Stimulated activated CD8-positive, alpha-beta memory T cell treated with anti-CD3 and anti-CD28 coated beads, Interleukin-7, amount 100 ng/mL, for 24 hours (primary cell): ENCODE measurements around the gene MID1.

ENCODE experiments used
- DNase-seq: peaks from one replicate; pipeline ENCODE4 v3.0.0-alpha.2; 2020; ENCODE audit warnings: low read depth

MID1 gene, protein sequence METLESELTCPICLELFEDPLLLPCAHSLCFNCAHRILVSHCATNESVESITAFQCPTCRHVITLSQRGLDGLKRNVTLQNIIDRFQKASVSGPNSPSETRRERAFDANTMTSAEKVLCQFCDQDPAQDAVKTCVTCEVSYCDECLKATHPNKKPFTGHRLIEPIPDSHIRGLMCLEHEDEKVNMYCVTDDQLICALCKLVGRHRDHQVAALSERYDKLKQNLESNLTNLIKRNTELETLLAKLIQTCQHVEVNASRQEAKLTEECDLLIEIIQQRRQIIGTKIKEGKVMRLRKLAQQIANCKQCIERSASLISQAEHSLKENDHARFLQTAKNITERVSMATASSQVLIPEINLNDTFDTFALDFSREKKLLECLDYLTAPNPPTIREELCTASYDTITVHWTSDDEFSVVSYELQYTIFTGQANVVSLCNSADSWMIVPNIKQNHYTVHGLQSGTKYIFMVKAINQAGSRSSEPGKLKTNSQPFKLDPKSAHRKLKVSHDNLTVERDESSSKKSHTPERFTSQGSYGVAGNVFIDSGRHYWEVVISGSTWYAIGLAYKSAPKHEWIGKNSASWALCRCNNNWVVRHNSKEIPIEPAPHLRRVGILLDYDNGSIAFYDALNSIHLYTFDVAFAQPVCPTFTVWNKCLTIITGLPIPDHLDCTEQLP

GRCh38 chrX:10620121-10620699 is at the start of gene MID1:
MID1 (minus strand) TSS chrX:10620585; CDS start chrX:10567547, 53,038 bp downstream.
- no peak for DNase-seq

DNA sequence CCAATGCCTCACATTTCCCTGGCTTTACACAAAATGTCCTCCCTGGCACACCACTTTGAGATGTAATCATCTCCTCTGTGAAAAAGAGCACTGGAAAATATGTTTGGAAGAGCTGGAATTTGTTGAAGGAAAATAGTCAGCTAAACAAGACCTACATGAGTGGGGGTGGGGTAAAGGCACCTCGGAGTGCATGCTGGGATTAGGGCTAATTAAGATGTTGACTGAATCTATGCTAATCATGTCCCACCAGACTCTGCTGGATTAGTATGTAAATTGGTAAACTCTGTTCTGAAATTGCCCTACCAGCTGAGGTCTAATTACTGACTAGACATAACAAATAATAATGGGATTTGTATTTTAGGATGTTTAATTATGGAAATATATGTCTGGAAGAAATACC is 46.8 kb upstream of the MID1 start:
- DNase-seq, result no peak

- no peak for DNase-seq
These were observed 45.7 kb upstream of the MID1 start for GRCh38 chrX:10666102-10666501.

DNA sequence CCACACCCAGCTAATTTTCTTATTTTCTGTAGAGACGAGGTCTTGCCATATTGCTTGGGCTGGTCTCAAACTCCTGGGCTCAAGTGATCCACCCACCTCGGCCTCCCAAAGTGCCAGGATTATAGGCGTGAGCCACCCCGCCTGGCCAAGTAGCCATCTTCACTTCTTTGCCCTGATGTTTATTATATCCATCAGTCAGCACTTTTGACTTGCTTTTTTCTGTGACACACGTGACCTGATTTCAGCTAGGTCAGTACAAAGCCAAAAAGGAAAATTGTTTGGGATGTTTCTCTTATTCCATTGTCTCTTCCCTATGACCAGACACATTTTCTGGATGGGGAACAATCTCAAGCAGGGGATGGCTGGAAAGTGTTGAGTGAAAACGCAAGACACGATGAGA is 45.3 kb upstream of the MID1 start:
- no peak for DNase-seq

- DNase-seq, result no peak
These were observed 39.8 kb upstream of the MID1 start for GRCh38 chrX:10660171-10660570.

GRCh38 chrX:10656214-10656613 is 35.8 kb upstream of the MID1 start:
- no peak for DNase-seq

- DNase-seq, result no peak
These were observed 34.6 kb upstream of the MID1 start for GRCh38 chrX:10654960-10655359.

DNA sequence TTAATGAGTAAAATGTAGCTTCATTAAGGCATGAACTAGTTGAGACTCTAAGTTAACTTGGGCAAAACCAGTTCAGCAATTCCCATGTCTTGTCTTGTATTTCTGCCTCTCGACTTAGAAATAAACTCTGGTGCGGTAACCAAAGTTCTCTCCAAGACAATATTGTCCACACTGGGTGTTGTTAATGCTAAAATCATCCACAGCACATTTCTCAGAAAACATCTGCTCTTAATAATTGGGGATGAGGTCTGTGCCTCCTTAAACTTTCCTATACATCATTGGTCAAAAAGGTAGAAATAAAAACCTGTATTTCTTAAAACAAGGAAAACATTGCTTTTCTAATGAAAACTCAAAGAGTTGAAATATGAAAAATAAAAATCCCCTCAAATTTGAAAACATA is 32.9 kb upstream of the MID1 start:
- DNase-seq, result no peak

DNA sequence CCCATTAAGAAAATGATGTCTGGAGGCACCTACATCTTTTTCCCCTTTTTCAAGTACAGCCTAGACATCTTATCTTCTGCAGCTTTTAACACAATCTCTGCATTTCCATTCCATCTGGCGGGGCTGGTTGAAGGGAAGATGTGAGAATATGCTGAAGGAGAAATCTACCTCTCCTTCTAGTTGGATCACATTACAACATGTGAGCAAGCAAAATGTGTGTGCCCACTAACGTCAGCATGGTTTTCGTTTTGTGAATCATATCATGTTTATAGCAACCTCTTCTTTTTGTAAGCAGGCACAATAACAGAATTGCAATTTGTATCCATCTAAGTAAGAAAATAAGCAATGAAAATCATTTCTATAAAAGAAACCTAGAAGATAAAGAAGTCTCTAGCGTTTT is 28.9 kb upstream of the MID1 start:
- DNase-seq, result no peak

DNA sequence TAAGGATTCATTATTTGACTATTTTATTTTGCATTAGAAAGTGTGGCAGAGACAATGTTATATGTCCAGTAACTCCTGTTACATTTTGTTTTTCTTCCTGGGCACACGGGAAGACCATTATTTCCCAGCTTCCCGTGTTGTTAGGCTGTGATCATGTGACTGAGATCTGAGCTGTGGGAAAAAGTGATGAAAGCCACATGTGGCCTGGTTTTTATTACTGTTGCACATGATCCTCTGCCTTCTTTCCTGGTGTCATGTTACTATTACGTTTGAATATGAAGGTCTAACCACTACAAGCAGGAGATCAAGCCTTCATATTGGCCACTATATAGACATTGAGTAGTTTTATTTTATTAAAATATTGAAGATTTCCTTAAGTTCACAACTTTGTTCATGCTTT is 28.2 kb upstream of the MID1 start:
- DNase-seq, result no peak

- no peak for DNase-seq
These were observed 16.5 kb upstream of the MID1 start for GRCh38 chrX:10636851-10637250.

GRCh38 chrX:10636337-10636736 is 16.0 kb upstream of the MID1 start:
- DNase-seq, result no peak

GRCh38 chrX:10634392-10635161 is 14.2 kb upstream of the MID1 start:
- DNase-seq, result no peak

- DNase-seq, result no peak
These were observed 13.3 kb upstream of the MID1 start for GRCh38 chrX:10633722-10634121.

- DNase-seq, result no peak
These were observed 11.2 kb upstream of the MID1 start for GRCh38 chrX:10631416-10632145.

GRCh38 chrX:10630320-10630719 is 9.9 kb upstream of the MID1 start:
- DNase-seq, result no peak

- DNase-seq, result no peak
These were observed 9.5 kb upstream of the MID1 start for GRCh38 chrX:10629905-10630304.

DNA sequence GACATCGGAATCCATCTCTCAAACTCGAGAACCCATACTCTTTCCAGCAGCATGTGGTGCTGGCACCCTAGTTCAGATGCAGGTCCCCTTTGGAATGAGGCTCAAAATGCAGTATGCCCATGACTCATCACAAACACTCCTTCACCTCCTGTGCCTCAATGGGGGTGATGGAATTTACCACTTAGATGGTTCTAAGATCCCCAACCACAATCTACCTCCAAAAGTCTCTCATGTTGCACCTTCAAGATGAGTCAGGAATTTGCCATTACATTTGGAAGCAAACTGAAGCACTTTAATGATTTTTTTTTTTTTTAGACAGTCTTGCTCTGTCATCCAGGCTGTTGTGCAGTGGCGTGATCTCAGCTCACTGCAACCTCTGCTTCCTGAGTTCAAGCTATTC is 8.5 kb upstream of the MID1 start:
- DNase-seq, result no peak

GRCh38 chrX:10622197-10622596 is 1.8 kb upstream of the MID1 start:
- DNase-seq, result no peak

DNA sequence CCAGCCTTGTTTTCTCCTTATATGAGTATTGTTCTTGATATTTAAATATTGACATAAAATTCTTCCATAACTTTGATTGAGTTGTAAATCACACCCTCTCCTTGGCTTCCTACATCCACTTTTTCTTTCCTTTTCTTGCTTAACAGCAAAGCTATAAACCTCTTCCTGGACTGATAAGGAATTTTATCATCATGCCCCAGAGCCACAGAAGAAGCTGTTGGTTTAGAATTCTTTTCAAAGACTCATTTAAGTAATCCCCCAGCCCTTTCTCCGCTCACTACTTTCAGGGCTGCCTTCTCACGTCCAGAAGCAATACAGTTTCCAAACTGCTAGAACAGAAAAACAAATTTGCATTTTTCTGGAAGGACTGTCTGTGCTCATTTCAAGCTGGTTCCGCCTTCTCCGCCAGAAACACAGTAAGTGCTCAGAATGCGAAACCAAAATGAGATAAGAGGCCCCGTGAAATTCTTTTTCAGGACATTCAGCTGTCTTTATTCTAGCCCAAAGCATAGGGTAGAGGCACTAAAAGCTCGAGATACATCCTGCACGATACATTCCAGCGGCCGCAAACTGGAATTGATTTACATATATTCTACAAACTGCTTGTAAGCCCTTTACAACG is 849 bp downstream of the MID1 start:
- DNase-seq, result no peak

DNA sequence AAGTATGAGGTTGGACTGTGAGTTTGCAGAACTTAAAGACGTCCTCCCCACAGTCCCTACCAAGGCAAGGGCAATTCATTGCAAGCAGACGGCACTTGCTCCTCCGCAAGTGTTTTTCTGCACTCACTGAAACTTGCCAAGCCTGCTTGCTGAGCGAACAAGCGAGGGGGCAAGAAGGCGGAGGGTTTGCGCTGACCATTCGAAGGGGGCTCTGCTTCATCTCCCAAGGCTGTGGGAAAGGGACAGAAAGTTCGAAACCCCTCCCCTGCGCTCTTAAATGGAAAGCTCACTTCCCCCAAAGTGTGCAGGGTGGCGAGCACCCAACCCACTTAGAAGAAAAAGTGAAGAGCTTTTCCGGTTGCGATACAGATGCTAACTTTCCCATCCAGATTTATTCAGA is 1.4 kb downstream of the MID1 start:
- no peak for DNase-seq

DNA sequence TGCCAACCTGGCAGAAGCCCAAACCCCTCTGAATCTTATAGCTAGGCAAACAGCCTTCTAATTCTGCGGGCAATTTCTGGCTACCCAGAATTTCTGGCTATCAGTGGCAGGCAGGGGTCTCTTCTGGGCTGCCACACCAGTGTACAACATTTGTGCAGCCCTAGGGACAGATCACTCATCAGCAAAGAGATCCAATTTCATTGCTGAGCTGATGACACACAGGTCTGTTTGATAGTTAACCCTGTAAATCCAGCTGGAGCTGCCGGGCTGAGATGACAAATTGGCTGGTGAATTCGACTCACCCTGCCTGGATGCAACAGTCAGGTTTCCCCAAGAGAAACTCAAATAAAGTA is 2.4 kb downstream of the MID1 start:
- no peak for DNase-seq
